T47D (cell line): ENCODE measurements around the gene GATAD1.
"Not testable (repeated sequence)": the region's sequence is repeated elsewhere in the genome, so short reads cannot be mapped to it uniquely, and the experiment has no call there.

ENCODE experiments used
- DNase-seq, 2 experiments: peaks; one replicate each; pipeline versions ENCODE4 v3.0.0 to v3.0.0-alpha.2; 2011 to 2012; ENCODE audit warnings: low read depth in 1 of 2, low spot score in 1 of 2
- JUND ChIP-seq: IDR thresholded peaks from 2 replicates; pipeline ENCODE4 v1.6.1; 2012; ENCODE audit warnings: low read depth
- in situ Hi-C: cut with HindIII; loops from 2 replicates; pipeline ENCODE4 v1.10.0; 2016; ENCODE audit warnings: low sequenced_read_pairs, low pct_unique_long_range_greater_than_20kb

The GATAD1 gene

DNA sequence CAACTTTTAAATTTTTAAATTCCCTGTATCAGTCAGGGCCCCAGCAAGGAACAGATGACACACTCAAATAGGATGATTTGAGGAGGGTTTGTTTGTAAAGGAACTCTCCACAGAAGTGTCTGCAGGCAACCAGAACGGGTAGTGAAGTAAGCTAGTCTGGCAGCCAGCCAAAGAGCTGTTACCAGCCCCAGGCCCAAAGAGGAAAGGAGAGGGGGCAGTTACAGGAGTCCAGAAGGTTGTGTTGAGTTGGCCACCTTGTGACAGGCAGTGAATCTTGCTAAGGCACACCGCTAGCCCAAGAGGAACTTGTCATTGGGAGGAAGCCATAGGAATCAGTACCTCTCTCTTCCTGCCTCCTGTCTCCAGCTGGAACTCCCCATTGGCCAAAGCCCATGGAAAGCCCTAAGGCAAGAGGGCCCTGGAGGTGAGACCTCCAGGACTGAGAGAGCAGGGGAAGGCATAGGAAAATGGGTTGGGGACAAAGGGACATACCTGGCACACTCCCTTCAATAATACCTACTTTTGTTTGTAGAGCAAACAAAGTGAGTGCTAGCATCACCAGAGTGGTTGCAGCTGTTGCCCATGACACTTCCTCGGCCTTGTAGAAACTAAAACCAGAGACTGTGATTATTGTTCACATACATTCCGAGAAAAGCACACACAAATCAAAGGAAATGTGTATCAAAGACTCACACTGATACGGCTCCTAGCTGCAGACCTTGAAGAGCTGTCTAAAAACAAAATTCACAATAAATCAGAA, 25.4 kb upstream of the GATAD1 start:
- no peak for TF ChIP-seq JUND
- DNase-seq, result peak in 1 of 2 experiments; percentile 29
- in situ Hi-C loops, result no loop called here

DNA sequence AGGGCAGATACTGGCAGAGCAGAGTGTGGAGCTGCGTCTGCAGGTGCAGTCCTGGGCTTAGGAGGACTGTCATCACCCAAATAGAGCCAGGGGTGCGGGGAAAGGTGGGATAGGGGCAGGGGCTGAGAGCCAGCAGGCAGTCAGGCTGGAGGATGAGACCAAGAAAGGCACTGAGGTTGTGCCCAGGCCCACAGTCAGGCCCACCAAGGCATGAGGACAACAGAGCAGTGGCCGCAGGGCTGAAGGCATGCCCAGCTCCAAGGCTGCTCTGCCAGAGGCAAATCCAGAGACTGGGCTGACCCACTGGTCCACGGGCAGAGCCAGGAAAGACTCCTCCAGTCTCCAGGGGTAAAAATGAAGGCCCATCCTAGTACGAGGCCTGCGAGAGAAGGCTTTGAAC, 24.4 kb upstream of the GATAD1 start:
- DNase-seq, result no peak
- TF ChIP-seq JUND, result no peak
- in situ Hi-C loops, result no loop called here

DNA sequence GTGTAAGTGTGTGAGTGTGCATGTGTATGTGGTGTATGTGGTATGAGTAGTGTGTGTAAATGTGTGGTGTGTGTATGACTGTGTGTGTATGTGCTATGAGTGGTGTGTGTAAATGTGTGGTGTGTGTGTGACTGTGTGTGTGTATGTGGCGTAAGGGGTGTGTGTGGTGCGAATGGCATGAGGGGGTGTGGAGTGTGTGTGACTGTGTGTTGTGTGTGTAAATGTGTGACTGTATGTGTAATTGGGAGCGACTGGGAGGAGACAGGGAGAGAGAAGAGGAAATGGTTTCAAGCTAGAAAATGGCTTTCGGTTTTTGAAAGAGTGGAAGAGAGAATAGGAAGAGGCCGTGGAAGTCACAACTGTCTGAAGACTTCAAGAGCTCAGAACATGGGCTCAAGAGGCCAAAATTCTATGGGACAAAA, 23.6 kb upstream of the GATAD1 start:
- DNase-seq, result no peak
- TF ChIP-seq JUND, result no peak
- in situ Hi-C loops, result no loop called here

DNA sequence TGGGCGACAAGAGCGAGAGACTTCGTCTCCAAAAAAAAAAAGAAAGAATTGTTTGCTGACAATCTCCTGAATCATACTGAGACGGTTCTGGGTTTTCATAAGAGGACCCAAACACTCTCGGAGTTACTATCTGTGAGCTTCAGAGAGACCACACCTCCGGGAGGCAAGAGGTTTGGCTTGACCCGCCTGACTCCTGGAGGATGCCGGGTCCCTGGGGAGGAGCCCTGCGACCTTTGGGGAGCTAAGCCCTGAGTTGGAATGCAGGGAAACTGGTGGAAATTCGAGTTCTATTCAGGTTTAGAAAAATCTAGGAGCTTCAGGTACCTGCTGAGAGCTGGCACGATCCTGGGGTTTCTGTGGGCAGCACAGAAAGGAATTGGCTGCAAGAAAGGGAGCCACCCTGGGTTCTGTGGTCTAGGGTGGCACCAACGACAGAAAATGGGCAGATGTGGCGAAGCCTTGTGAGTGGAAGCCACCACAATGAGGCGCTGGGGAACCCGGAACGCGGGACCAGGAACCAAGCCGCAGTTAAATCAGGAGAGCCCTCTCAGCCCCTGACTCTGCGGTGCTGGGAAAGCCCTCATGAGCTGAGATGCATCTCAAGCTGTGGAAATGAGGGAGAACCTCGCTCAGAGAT, 21.9 kb upstream of the GATAD1 start:
- in situ Hi-C loops, result no loop called here
- peak in 1 of 2 experiments; percentile 45 for DNase-seq
- no peak for TF ChIP-seq JUND

DNA sequence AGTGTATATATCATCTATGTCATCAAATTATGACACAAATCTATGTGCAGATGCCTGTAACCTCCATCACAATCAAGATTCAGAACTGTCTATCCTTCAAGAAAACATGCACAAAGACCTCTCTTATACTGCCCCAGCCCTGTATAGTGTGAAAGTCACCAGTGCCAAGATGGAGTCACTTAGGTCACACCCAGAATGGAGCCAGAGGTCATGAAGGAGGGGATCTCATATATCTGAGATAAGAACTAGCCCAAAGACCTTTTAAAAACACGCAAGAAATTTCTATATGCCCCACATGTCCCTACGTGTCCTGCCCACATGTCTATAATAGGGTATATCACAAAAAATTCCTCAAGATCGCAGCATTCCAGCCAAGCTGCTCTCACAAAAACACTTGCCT, 20.1 kb upstream of the GATAD1 start:
- in situ Hi-C loops, result no loop called here
- no peak for TF ChIP-seq JUND
- DNase-seq, result no peak

DNA sequence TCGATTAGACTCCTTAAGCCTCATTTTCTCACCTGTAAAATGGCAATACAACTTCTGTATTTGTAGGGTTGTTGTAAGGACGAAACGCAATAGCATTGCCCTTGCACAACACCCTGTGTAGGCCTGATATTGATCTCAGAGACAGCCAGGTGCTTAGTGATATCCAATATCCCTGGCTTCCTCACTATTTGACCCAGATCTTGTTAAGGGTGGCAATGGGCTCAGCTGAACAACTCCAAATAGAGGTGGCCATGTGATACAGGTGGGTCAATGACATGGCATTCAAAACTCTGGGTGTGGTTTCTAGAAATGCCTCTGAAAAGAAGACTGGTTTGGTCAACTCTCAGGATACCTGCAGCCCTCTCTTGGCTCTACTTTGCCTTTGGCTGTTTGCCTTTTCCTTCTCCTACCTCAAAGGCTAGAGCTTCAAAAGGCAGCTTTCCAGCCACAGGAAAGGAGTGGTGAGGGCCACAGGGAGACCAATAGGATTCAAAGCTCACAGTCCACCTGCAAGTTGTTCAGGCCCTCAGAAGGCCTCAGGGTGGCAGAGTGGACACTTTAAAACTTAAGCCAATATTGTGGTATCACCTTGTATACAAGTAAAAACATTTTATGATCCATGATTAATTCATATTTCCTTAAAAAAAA, 14.9 kb upstream of the GATAD1 start:
- DNase-seq, result peak in 1 of 2 experiments; percentile 65
- no peak for TF ChIP-seq JUND
- in situ Hi-C loops, result no loop called here

DNA sequence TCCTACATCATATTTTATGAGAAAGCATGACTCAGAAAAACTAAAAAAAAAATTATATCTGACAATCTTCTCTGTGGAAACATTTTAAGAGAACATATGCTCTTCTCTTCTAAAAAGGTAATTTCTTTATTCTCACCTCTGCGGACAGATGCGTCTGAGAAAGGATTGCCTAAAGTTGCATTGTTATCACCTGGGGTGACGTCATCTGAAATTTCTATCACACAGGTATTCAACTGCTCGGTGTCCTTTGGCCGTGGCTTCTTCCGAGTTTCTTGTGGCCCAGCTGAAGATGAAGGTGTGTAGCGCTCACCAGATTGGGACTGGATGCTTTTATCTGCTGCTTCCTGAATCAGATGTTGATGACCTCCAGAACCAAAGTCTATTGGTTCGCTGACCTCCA, 14.3 kb upstream of the GATAD1 start:
- in situ Hi-C loops, result no loop called here
- TF ChIP-seq JUND, result no peak
- DNase-seq, result no peak

DNA sequence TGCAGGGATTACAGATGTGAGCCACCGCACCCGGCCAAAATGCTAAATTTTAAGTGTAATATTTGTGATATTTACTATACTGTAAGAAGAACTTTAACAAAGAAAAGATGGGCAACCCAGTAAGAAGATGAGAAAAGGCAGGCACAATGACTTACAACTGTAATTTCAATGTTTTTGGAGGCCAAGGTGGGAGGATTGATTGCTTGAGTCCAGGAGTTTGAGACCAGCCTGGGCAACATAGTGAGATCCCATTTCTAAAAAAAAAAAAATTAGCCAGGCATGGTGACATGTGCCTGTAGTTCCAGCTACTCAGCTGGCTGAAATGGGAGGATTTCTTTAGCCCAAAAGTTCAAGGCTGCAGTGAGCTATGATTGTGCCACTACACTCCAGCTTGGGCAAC, 11.7 kb upstream of the GATAD1 start:
- DNase-seq, result no peak
- no peak for TF ChIP-seq JUND
- in situ Hi-C loops, result no loop called here

DNA sequence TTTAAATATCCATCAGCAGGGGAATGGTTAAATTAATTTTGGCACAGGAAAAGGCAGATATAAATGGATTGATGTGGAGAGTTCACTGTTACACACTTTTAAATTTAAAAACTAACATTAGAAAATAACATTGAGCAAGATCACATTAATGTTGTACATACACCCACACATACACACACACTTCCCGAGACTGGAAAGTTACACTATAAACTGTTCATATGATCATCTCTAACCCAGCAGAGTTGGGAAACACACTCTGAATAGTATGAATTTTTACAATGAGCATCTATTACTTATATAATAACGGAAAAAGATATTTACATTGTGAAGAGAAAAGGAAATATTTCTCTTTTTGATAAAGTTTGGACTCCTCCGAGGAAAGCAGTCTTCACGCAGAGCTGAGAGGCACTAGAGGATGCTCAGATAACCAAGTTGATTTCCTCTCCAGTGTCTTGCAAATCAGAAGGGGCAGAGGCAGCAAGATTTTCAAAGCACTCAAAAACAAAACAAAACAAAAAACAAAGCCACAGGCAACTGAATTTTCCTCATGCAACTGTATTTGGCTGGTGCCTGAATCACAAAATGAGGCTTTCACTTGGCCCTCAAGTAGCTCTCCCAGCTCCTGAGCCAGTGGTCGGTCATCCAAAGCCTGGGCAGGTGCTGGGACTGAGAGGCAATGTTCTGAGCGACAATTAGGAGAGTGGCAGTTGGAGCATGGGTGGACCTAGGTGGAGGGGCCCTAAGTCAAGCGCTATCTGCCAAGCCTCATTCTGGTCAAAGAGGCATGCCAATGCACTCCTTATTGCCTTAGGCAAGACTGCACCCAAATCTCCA, 10.5 kb upstream of the GATAD1 start:
- no peak for DNase-seq
- no peak for TF ChIP-seq JUND
- in situ Hi-C loops, result no loop called here

DNA sequence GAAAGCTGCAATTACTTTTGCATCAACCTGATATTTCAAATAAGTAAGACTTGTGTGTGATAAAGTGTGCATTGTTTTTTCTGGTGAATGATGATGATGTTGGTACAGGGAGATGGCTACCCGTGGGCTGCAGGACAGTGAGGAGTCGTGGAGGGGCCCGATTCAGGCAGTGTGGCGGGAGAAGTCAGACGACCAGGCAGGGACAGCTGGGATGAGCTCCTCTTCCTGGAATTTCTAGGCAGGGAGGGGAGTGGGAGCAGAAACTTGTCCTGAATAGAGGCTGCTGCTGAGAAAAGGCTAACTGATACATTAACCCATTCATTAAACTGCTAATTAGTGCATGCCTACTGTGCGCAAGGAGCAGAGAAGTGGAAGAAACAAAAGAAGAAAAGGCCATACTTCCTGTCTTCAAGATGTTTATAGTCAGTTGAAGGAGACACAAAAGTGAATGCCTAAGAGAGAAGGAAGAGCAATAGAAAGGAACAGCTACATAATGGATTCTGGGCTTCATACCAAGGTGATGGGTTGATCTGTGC, 9.3 kb upstream of the GATAD1 start:
- TF ChIP-seq JUND, result no peak
- DNase-seq, result no peak
- in situ Hi-C loops, result no loop called here

DNA sequence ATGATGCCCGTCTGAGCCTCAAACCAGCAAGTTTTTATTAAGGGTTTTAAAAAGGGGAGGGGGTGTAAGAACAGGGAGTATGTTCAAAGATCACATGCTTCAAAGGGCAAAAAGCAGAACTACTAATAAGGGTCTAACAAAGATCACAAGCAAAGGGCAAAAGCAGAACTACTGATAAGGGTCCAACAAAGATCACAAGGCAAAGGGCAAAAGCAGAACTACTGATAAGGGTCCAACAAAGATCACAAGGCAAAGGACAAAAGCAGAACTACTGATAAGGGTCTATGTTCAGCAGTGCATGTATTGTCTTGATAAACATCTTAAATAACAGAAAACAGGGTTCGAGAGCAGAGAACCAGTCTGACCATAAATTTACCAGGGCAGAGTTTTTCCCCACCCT, 4.6 kb upstream of the GATAD1 start:
- DNase-seq, in situ Hi-C loops: not testable (repeated sequence)

DNA sequence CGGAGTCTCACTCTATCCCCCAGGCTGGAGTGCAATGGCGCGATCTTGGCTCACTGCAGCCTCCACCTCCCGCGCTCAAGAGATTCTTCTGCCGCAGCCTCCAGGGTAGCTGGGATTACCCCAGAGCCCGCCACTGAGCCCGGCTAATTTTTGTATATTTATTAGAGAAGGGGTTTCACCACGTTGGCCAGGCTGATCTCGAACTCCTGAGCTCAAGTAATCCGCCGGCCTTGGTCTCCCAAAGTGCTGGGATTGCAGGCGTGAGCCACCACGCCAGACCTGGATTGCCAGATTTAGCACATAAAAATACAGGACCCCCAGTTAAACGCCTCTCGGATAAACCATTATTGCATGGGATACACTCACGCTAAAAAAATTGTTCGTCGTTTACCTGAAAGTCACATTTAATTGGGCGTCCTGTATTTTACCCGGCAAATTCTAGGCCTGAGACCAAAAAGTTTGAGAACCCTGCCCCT, 375 bp upstream of the GATAD1 start:
- in situ Hi-C loops, result no loop called here
- no peak for DNase-seq
- no peak for TF ChIP-seq JUND
